C4-2B (cell line): Measurements from ENCODE around the gene DEGS1.

ENCODE experiments used
- CTCF ChIP-seq: fragments of 450-650 bp; conservative IDR thresholded peaks from 2 replicates; pipeline ENCODE4 v1.5.1; 2017; ENCODE audit warnings: mild to moderate bottlenecking
- ZFX ChIP-seq: fragments of 450-650 bp; IDR thresholded peaks from 2 replicates; pipeline ENCODE4 v1.6.1; 2017

- TF ChIP-seq CTCF (no peak), ZFX (no peak)
Observed at GRCh38 chr1:224223819-224224714, 41.0 kb downstream of the DEGS1 start.
